ENCODE data around the gene LMBR1L. TPM values are rescaled to one million over a fixed set of nuclear protein-coding genes. Genes with fewer than 3 reads are reported as not detected.

LMBR1L gene
- total and polyA plus RNA-seq, 2 of the 13 experiments (the other 11 are each of a cell fraction or from before 2014, with no cell fraction given), result 12.2 to 65.9 TPM

DNA sequence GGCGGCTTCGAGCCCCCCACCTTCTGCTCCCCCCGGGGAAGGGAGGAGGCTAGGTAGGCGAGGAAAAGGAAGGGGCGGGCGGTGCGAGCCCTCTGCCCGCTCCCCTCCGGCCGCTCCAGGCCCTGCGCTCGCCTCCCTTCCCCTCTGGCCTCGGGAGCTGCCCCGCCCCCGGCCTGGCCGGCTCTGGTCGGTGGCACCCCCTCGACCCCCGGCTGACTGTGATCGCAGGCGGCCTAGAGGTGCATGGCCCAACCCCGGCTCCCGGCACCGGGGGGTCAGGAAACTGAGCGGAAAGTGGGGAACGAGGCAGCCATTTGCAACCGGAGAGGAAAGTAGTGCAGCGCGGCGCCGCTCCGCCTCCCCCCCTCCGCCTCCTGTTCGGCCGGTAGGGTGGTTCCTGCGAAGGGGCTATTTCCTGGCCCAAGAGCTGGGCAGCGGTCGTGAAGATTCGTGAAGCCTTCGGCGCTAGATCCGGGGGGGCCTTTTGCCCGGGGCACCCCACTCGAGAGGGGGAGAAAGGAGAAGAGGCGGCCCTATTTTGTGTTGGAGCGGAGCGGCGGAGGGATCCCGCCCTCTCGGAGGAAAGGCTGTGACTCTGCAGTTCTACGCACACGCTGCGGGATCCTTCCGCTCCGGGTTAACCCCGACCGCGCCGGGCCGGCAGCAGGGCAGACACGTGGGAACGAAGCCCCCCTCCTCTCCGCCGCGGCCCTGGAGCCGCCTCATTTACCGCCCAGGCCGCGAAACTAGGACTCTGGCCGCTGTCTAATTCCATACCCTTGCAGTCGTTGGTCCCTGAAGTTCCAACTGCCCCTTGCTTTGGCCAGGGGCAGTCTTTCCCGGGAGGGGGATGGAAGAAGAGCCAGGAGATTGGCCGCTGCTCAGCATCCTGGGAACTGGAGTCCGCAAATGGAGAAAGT is 50.1 kb downstream of the LMBR1L start, which contains the start of gene KMT2D (continued):
- TF ChIP-seq, protein P1, sequence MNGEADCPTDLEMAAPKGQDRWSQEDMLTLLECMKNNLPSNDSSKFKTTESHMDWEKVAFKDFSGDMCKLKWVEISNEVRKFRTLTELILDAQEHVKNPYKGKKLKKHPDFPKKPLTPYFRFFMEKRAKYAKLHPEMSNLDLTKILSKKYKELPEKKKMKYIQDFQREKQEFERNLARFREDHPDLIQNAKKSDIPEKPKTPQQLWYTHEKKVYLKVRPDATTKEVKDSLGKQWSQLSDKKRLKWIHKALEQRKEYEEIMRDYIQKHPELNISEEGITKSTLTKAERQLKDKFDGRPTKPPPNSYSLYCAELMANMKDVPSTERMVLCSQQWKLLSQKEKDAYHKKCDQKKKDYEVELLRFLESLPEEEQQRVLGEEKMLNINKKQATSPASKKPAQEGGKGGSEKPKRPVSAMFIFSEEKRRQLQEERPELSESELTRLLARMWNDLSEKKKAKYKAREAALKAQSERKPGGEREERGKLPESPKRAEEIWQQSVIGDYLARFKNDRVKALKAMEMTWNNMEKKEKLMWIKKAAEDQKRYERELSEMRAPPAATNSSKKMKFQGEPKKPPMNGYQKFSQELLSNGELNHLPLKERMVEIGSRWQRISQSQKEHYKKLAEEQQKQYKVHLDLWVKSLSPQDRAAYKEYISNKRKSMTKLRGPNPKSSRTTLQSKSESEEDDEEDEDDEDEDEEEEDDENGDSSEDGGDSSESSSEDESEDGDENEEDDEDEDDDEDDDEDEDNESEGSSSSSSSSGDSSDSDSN (CRISPR knock-in tag; IDR thresholded peaks at IDR 0.05), result peak; percentile 90
- TF ChIP-seq ZNF205 (CRISPR knock-in tag; IDR thresholded peaks at IDR 0.05), result peak; percentile 50; the same call in 1 of the 2 replicates
- TF ChIP-seq, protein P2, sequence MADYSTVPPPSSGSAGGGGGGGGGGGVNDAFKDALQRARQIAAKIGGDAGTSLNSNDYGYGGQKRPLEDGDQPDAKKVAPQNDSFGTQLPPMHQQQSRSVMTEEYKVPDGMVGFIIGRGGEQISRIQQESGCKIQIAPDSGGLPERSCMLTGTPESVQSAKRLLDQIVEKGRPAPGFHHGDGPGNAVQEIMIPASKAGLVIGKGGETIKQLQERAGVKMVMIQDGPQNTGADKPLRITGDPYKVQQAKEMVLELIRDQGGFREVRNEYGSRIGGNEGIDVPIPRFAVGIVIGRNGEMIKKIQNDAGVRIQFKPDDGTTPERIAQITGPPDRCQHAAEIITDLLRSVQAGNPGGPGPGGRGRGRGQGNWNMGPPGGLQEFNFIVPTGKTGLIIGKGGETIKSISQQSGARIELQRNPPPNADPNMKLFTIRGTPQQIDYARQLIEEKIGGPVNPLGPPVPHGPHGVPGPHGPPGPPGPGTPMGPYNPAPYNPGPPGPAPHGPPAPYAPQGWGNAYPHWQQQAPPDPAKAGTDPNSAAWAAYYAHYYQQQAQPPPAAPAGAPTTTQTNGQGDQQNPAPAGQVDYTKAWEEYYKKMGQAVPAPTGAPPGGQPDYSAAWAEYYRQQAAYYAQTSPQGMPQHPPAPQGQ (CRISPR knock-in tag; IDR thresholded peaks at IDR 0.05; ENCODE audit: borderline replicate concordance), result no peak
- TF ChIP-seq, protein P3, sequence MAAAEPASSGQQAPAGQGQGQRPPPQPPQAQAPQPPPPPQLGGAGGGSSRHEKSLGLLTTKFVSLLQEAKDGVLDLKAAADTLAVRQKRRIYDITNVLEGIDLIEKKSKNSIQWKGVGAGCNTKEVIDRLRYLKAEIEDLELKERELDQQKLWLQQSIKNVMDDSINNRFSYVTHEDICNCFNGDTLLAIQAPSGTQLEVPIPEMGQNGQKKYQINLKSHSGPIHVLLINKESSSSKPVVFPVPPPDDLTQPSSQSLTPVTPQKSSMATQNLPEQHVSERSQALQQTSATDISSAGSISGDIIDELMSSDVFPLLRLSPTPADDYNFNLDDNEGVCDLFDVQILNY (CRISPR knock-in tag; conservative IDR thresholded peaks at IDR 0.05), result peak; percentile 60
- TF ChIP-seq TBP (CRISPR knock-in tag; IDR thresholded peaks at IDR 0.05), result no peak
- TF ChIP-seq, protein P4, sequence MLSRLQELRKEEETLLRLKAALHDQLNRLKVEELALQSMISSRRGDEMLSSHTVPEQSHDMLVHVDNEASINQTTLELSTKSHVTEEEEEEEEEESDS (CRISPR knock-in tag; IDR thresholded peaks at IDR 0.05; ENCODE audit: borderline replicate concordance), result no peak
- peak; percentile 82 for TF ChIP-seq ZNF331 (CRISPR knock-in tag; IDR thresholded peaks at IDR 0.05)
- TF ChIP-seq, protein P5, sequence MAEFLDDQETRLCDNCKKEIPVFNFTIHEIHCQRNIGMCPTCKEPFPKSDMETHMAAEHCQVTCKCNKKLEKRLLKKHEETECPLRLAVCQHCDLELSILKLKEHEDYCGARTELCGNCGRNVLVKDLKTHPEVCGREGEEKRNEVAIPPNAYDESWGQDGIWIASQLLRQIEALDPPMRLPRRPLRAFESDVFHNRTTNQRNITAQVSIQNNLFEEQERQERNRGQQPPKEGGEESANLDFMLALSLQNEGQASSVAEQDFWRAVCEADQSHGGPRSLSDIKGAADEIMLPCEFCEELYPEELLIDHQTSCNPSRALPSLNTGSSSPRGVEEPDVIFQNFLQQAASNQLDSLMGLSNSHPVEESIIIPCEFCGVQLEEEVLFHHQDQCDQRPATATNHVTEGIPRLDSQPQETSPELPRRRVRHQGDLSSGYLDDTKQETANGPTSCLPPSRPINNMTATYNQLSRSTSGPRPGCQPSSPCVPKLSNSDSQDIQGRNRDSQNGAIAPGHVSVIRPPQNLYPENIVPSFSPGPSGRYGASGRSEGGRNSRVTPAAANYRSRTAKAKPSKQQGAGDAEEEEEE (CRISPR knock-in tag; IDR thresholded peaks at IDR 0.05; ENCODE audit: borderline replicate concordance), result peak; percentile 71; the same call in 1 of the 2 replicates
- TF ChIP-seq RFXANK (CRISPR knock-in tag; IDR thresholded peaks at IDR 0.05), result peak; percentile 55; the same call in 1 of the 2 replicates
- no peak for TF ChIP-seq BRCA1 (CRISPR knock-in tag; IDR thresholded peaks at IDR 0.05)
- no peak for TF ChIP-seq SCMH1 (CRISPR knock-in tag; IDR thresholded peaks at IDR 0.05; ENCODE audit: borderline replicate concordance)
- peak; percentile 94 for TF ChIP-seq ZNF670 (CRISPR knock-in tag; IDR thresholded peaks at IDR 0.05; ENCODE audit: borderline replicate concordance)
- no peak for TF ChIP-seq ZNF790 (CRISPR knock-in tag; IDR thresholded peaks at IDR 0.05; ENCODE audit: borderline replicate concordance)
- peak; percentile 69 for TF ChIP-seq CCAR2 (optimal IDR thresholded peaks at IDR 0.05; ENCODE audit: low read depth, low read length)
- peak; percentile 70 for TF ChIP-seq BCL6 (CRISPR knock-in tag; IDR thresholded peaks at IDR 0.05)
- TF ChIP-seq ZNF841 (CRISPR knock-in tag; IDR thresholded peaks at IDR 0.05; ENCODE audit: borderline replicate concordance), result peak; percentile 36; the same call in 1 of the 2 replicates
- TF ChIP-seq, protein P6, sequence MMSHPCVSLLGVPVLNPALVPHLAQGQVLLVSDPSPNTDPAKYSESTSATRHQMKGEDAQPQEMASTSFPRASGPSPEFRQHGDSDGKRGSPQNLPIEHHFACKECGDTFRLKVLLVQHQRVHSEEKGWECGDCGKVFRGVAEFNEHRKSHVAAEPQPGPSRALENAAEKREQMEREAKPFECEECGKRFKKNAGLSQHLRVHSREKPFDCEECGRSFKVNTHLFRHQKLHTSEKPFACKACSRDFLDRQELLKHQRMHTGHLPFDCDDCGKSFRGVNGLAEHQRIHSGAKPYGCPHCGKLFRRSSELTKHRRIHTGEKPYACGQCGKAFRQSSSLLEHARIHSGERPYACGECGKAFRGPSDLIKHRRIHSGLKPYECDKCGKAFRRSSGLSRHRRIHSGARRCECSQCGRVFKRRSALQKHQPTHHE (CRISPR knock-in tag; IDR thresholded peaks at IDR 0.05; ENCODE audit: borderline replicate concordance), result no peak; the same call in 1 of the 2 replicates
- peak; percentile 23; the same call in 1 of the 2 replicates for TF ChIP-seq JUNB (CRISPR knock-in tag; IDR thresholded peaks at IDR 0.05; ENCODE audit: borderline replicate concordance)
- TF ChIP-seq ZBTB8A (CRISPR knock-in tag; IDR thresholded peaks at IDR 0.05; ENCODE audit: borderline replicate concordance, low read depth), result no peak; the same call in 1 of the 2 replicates
- TF ChIP-seq MYNN (CRISPR knock-in tag; IDR thresholded peaks at IDR 0.05; ENCODE audit: low read depth), result no peak
